Mucosa of descending colon (tissue), 3 donors: Measurements from ENCODE around the gene TTC7B. TPM values are rescaled to one million over a fixed set of nuclear protein-coding genes. Genes with fewer than 3 reads are reported as not detected.

Experiments used
- ATAC-seq: fragments of 200-7000 bp; cut with Tn5 transposase; one replicate; pipeline ENCODE4 v1.9.1; 2020; ENCODE audit warnings: mild to moderate bottlenecking, moderate library complexity
- DNase-seq, 3 donors: peaks; one replicate each; pipeline ENCODE4 v3.0.0-alpha.2; 2020
- H3K36me3 ChIP-seq: fragments of 200-600 bp; one replicate; pipeline ENCODE4 v1.8.0; 2021; ENCODE audit warnings: low read depth, mild to moderate bottlenecking
- H3K4me1 ChIP-seq: fragments of 200-600 bp; one replicate; pipeline ENCODE4 v1.8.0; 2021; ENCODE audit warnings: low read depth, mild to moderate bottlenecking
- H3K4me3 ChIP-seq: fragments of 200-600 bp; one replicate; pipeline ENCODE4 v1.8.0; 2021; ENCODE audit warnings: mild to moderate bottlenecking
- H3K9me3 ChIP-seq: fragments of 200-600 bp; one replicate; pipeline ENCODE4 v1.8.0; 2021; ENCODE audit warnings: mild to moderate bottlenecking
- CTCF ChIP-seq: fragments of 200-600 bp; IDR thresholded peaks from one replicate; pipeline ENCODE4 v1.8.0; 2022; ENCODE audit warnings: antibody characterized with exemption, mild to moderate bottlenecking
- intact Hi-C, 2 donors: fragments of 100-400 bp; cut with DNase I in 1 of 2; cut with micrococcal nuclease in 1 of 2; formaldehyde crosslinking; loops; one replicate each; pipeline versions ENCODE4 v1.11.0 to v1.11.1; 2022; cut with DNase I, micrococcal nuclease
- total RNA-seq, 3 donors: library from RNA; stranded (reverse); fragmentation: NEBNext Ultra II Directional in 2 of 3; extraction: Animal tissue kit (Norgen Biotek cat#: 25700) in 2 of 3; gene quantifications; one replicate each; pipeline versions ENCODE4 v1.2.1 to v1.2.4, GENCODE V29; 2021 to 2023
- donor health status: DM: no; HTN: no; CAD: no; lungs with moderate emphysema.
- donor health status: DM: no; HTN: no; CAD: no.
- donor health status: DM: no; HTN: yes; CAD: no.

The TTC7B gene
- total RNA-seq, 3 donors from 2014 or later, result 6.0 to 72.8 (median 10.0) TPM

GRCh38 chr14:90733139-90733808 is 83.0 kb downstream of the TTC7B start:
- no peak for TF ChIP-seq CTCF
- no peaks in the 10 kb centered on the region for H3K9me3 ChIP-seq
- ATAC-seq, result no peak
- no peak for DNase-seq
- intact Hi-C loops, result no loop called here
- H3K4me3 ChIP-seq, result no peak overlapping the region
- no peaks in the 10 kb centered on the region for H3K4me1 ChIP-seq
- H3K36me3 ChIP-seq, result no peaks in the 10 kb centered on the region

- Histone ChIP-seq H3K9me3 (no peaks in the 10 kb centered on the region), H3K4me1 (no peaks in the 10 kb centered on the region), H3K4me3 (no peak overlapping the region), H3K36me3 (no peaks in the 10 kb centered on the region)
- no peak for ATAC-seq
- no peak for DNase-seq
- no peak for TF ChIP-seq CTCF
- intact Hi-C loops, result no loop called here
These were observed 83.5 kb downstream of the TTC7B start for GRCh38 chr14:90732718-90733117.

GRCh38 chr14:90732139-90732538 is 84.1 kb downstream of the TTC7B start:
- Histone ChIP-seq H3K9me3 (no peaks in the 10 kb centered on the region), H3K4me3 (no peak overlapping the region), H3K36me3 (no peaks in the 10 kb centered on the region), H3K4me1 (no peaks in the 10 kb centered on the region)
- no peak for DNase-seq
- no peak for ATAC-seq
- intact Hi-C loops, result no loop called here
- no peak for TF ChIP-seq CTCF

- H3K4me1 ChIP-seq, result no peaks in the 10 kb centered on the region
- no peak overlapping the region for H3K4me3 ChIP-seq
- intact Hi-C loops, result no loop called here
- H3K9me3 ChIP-seq, result no peaks in the 10 kb centered on the region
- H3K36me3 ChIP-seq, result no peaks in the 10 kb centered on the region
- ATAC-seq, result no peak
- no peak for DNase-seq
- no peak for TF ChIP-seq CTCF
These were observed 84.7 kb downstream of the TTC7B start for GRCh38 chr14:90731487-90731886.

GRCh38 chr14:90730206-90730766 is 85.9 kb downstream of the TTC7B start:
- H3K36me3 ChIP-seq, result no peaks in the 10 kb centered on the region
- H3K4me1 ChIP-seq, result no peaks in the 10 kb centered on the region
- no peak for ATAC-seq
- TF ChIP-seq CTCF, result no peak
- DNase-seq, result no peak
- no peaks in the 10 kb centered on the region for H3K9me3 ChIP-seq
- no peak overlapping the region for H3K4me3 ChIP-seq
- intact Hi-C loops, result no loop called here
